OCI-LY1 (cell line): ENCODE results near the gene PSMA3.

Experiments
- H2AFZ ChIP-seq: fragments of 200-600 bp; sonication (generic), shearing (Covaris generic); 2 replicates; pipeline ENCODE4 v1.6.0; 2014; ENCODE audit warnings: antibody characterized with exemption, mild to moderate bottlenecking, low read length
- H3F3A ChIP-seq: fragments of 200-600 bp; sonication (generic), shearing (Covaris generic); 2 replicates; pipeline ENCODE4 v1.6.0; 2014; ENCODE audit warnings: mild to moderate bottlenecking, antibody characterized with exemption, low read length, moderate library complexity; ENCODE audit not compliant: insufficient read depth
- H3K27ac ChIP-seq: fragments of 200-600 bp; sonication (generic); 2 replicates; pipeline ENCODE4 v1.5.1; 2014; ENCODE audit warnings: low read length, mixed run types, mild to moderate bottlenecking, low read depth; ENCODE audit not compliant: poor library complexity, severe bottlenecking
- H3K27me3 ChIP-seq: fragments of 200-600 bp; sonication (generic); 2 replicates; pipeline ENCODE4 v1.6.0; 2014; ENCODE audit warnings: antibody characterized with exemption, mild to moderate bottlenecking, low read length, moderate library complexity; ENCODE audit not compliant: insufficient read depth
- H3K36me3 ChIP-seq: fragments of 200-600 bp; sonication (generic); 2 replicates; pipeline ENCODE4 v1.6.1; 2014; ENCODE audit warnings: mild to moderate bottlenecking, antibody characterized with exemption, low read length, moderate library complexity, mixed read lengths; ENCODE audit not compliant: insufficient read depth
- H3K4me1 ChIP-seq: fragments of 200-600 bp; sonication (generic); 2 replicates; pipeline ENCODE4 v1.5.1; 2014; ENCODE audit warnings: mild to moderate bottlenecking, low read length, moderate library complexity; ENCODE audit not compliant: insufficient read depth, severe bottlenecking
- H3K4me2 ChIP-seq: fragments of 200-600 bp; sonication (generic), shearing (Covaris generic); 2 replicates; pipeline ENCODE4 v1.6.1; 2014; ENCODE audit warnings: low read length
- H3K4me3 ChIP-seq: fragments of 200-600 bp; sonication (generic); 2 replicates; pipeline ENCODE4 v1.5.1; 2014; ENCODE audit warnings: low read length, low read depth, mild to moderate bottlenecking, mixed read lengths; ENCODE audit not compliant: poor library complexity, severe bottlenecking
- H3K79me2 ChIP-seq: fragments of 200-600 bp; shearing (Covaris generic); 2 replicates; pipeline ENCODE4 v1.6.1; 2016; ENCODE audit warnings: mixed run types, low read length, mixed read lengths; ENCODE audit not compliant: insufficient read depth
- H3K9ac ChIP-seq: fragments of 200-600 bp; sonication (generic), shearing (Covaris generic); 2 replicates; pipeline ENCODE4 v1.6.1; 2014; ENCODE audit warnings: mild to moderate bottlenecking, low read length, mixed read lengths
- H3K9me2 ChIP-seq: fragments of 200-600 bp; sonication (generic), shearing (Covaris generic); 2 replicates; pipeline ENCODE4 v1.6.1; 2014; ENCODE audit warnings: low read depth, mild to moderate bottlenecking, low read length, mixed read lengths
- H3K9me3 ChIP-seq: fragments of 200-600 bp; shearing (Covaris generic); 2 replicates; pipeline ENCODE4 v1.6.1; 2014; ENCODE audit warnings: low read length, mixed read lengths
- H4K20me1 ChIP-seq: fragments of 200-600 bp; sonication (generic), shearing (Covaris generic); 2 replicates; pipeline ENCODE4 v1.6.0; 2016; ENCODE audit warnings: mild to moderate bottlenecking, low read length; ENCODE audit not compliant: insufficient read depth
- CTCF ChIP-seq: fragments of 200-600 bp; sonication (generic), shearing (Covaris generic); IDR thresholded peaks from 2 replicates; pipeline ENCODE4 v1.5.1; 2017; ENCODE audit warnings: mild to moderate bottlenecking, antibody characterized with exemption, low read length, moderate library complexity, mixed read lengths
- EZH2 ChIP-seq: fragments of 200-600 bp; sonication (generic), shearing (Covaris generic); IDR thresholded peaks from 2 replicates; pipeline ENCODE4 v1.8.0; 2017; ENCODE audit warnings: borderline replicate concordance, mixed run types, mild to moderate bottlenecking, antibody characterized with exemption, low read length, moderate library complexity, mixed read lengths

Gene PSMA3

GRCh38 chr14:58297412-58297761, 52.7 kb downstream of the PSMA3 start:
- Histone ChIP-seq H4K20me1 (no peaks in the 10 kb centered on the region), H3K4me3 (peak overlapping the region; percentile 98), H3K9me3 (no peaks in the 10 kb centered on the region), H2AFZ (no peak overlapping the region), H3K79me2 (peaks cover 71% of the 10 kb centered on the region), H3K27ac (peak overlapping the region; percentile 95), H3K9me2 (no peaks in the 10 kb centered on the region), H3K36me3 (peaks cover 45% of the 10 kb centered on the region), H3K27me3 (no peaks in the 10 kb centered on the region), H3K4me1 (peaks cover 27% of the 10 kb centered on the region), H3F3A (no peaks in the 10 kb centered on the region), H3K4me2 (peak overlapping the region; percentile 99), H3K9ac (peak overlapping the region; percentile 97)
- TF ChIP-seq CTCF: no peak
- TF ChIP-seq EZH2: no peak

- no peaks in the 10 kb centered on the region for H3K9me2 ChIP-seq
- peak overlapping the region; percentile 99 for H3K4me2 ChIP-seq
- peaks cover 39% of the 10 kb centered on the region for H3K36me3 ChIP-seq
- no peaks in the 10 kb centered on the region for H3F3A ChIP-seq
- H3K4me1 ChIP-seq: peaks cover 27% of the 10 kb centered on the region
- H3K9me3 ChIP-seq: no peaks in the 10 kb centered on the region
- peak overlapping the region; percentile 97 for H3K9ac ChIP-seq
- H2AFZ ChIP-seq: no peak overlapping the region
- H3K27ac ChIP-seq: peak overlapping the region; percentile 95
- H3K4me3 ChIP-seq: peak overlapping the region; percentile 98
- no peaks in the 10 kb centered on the region for H4K20me1 ChIP-seq
- no peaks in the 10 kb centered on the region for H3K27me3 ChIP-seq
- peaks cover 65% of the 10 kb centered on the region for H3K79me2 ChIP-seq
- TF ChIP-seq EZH2 (no peak), CTCF (no peak)
Measured at GRCh38 chr14:58297762-58298476, 53.3 kb downstream of the PSMA3 start.

- Histone ChIP-seq H3K36me3 (peaks cover 39% of the 10 kb centered on the region), H3K27ac (peak within 1 kb of the TSS; percentile 95), H2AFZ (no peak within 1 kb of the TSS), H3K9me2 (no peaks in the 10 kb centered on the region), H3K79me2 (peaks cover 57% of the 10 kb centered on the region), H4K20me1 (no peaks in the 10 kb centered on the region), H3K4me2 (peak within 1 kb of the TSS; percentile 99), H3K4me1 (peaks cover 27% of the 10 kb centered on the region), H3K9me3 (no peaks in the 10 kb centered on the region), H3K9ac (peak within 1 kb of the TSS; percentile 97), H3F3A (no peaks in the 10 kb centered on the region), H3K27me3 (no peaks in the 10 kb centered on the region), H3K4me3 (peak within 1 kb of the TSS; percentile 98)
- TF ChIP-seq CTCF: no peak
- TF ChIP-seq EZH2: no peak
Measured at GRCh38 chr14:58298477-58299400, 54.1 kb downstream of the PSMA3 start, which contains the start of gene ARID4A. TSS of gene ARID4A (plus strand) at chr14:58298555. CDS start at chr14:58299855, 1,300 bp downstream.
